K562 (cell line): ENCODE measurements around the gene SMS. TPM values are rescaled to one million over a fixed set of nuclear protein-coding genes. Genes with fewer than 3 reads are reported as not detected.

ENCODE experiments used
- ARID3B ChIP-seq: fragments of 250-450 bp; sonication (Bioruptor Pico); IDR thresholded peaks from 2 replicates; pipeline ENCODE4 v1.4.0; 2020; ENCODE audit warnings: borderline replicate concordance
- EZH2 ChIP-seq: IDR thresholded peaks from 2 replicates; pipeline ENCODE4 v1.6.1; 2012; ENCODE audit warnings: low read depth, mild to moderate bottlenecking, inconsistent platforms, low read length, borderline replicate concordance
- FOSL1 ChIP-seq: fragments of 200-800 bp; sonication (Bioruptor generic); conservative IDR thresholded peaks from 2 replicates; pipeline ENCODE4 v1.6.1; 2016; ENCODE audit warnings: missing genetic modification characterization, missing compliant biosample characterization
- FUS ChIP-seq: fragments of 200-400 bp; formaldehyde crosslinking; optimal IDR thresholded peaks from 2 replicates; pipeline ENCODE3; 2017; ENCODE audit warnings: low read depth, low read length
- GTF2E2 ChIP-seq: fragments of 200-800 bp; sonication (Bioruptor generic); IDR thresholded peaks from 2 replicates; pipeline ENCODE4 v1.6.1; 2016; ENCODE audit warnings: missing genetic modification characterization, missing compliant biosample characterization
- HSF4 ChIP-seq: fragments of 250-450 bp; sonication (Bioruptor Pico); IDR thresholded peaks from 2 replicates; pipeline ENCODE4 v2.1.2; 2022; ENCODE audit warnings: mild to moderate bottlenecking, moderate library complexity, borderline replicate concordance
- ID3 ChIP-seq, 2 experiments: fragments of 250-450 bp in 1 of 2; fragments of 450-650 bp in 1 of 2; sonication (Bioruptor Pico) in 1 of 2; IDR thresholded peaks; 2 replicates each; pipeline versions ENCODE4 v1.6.1 to v1.8.0; 2016 to 2021; ENCODE audit warnings: mild to moderate bottlenecking in 2 of 2, moderate library complexity in 2 of 2, missing compliant biosample characterization in 1 of 2, missing genetic modification characterization in 1 of 2
- MAFF ChIP-seq: IDR thresholded peaks from 2 replicates; pipeline ENCODE4 v1.6.1; 2012; ENCODE audit warnings: low read length, improper control_type of control experiment
- MAFK ChIP-seq: IDR thresholded peaks from 2 replicates; pipeline ENCODE4 v1.6.1; 2011; ENCODE audit warnings: low read length, improper control_type of control experiment
- SMARCE1 ChIP-seq: fragments of 450-650 bp; IDR thresholded peaks from 2 replicates; pipeline ENCODE4 v1.7.1; 2016; ENCODE audit warnings: mild to moderate bottlenecking
- SP2 ChIP-seq: IDR thresholded peaks from 2 replicates; pipeline ENCODE4 v1.6.1; 2011; ENCODE audit warnings: mild to moderate bottlenecking, low read depth, low read length, moderate library complexity; ENCODE audit not compliant: poor library complexity, severe bottlenecking; ENCODE audit errors: extremely low read depth
- STAG1 ChIP-seq: sonication (generic); formaldehyde crosslinking; IDR thresholded peaks from 2 replicates; pipeline ENCODE4 v1.5.0; 2020; ENCODE audit warnings: missing genetic modification reagents, borderline replicate concordance
- TOE1 ChIP-seq, 2 experiments: fragments of 450-650 bp in 1 of 2; sonication (generic) in 1 of 2; formaldehyde crosslinking in 1 of 2; IDR thresholded peaks; 2 replicates each; pipeline versions ENCODE4 v1.7.1 to v1.8.0; 2016 to 2022; ENCODE audit warnings: borderline replicate concordance in 2 of 2, mild to moderate bottlenecking in 2 of 2, antibody characterized with exemption in 1 of 2, inconsistent platforms in 1 of 2, low read depth in 1 of 2, missing genetic modification reagents in 1 of 2, moderate library complexity in 1 of 2
- ZNF140 ChIP-seq: fragments of 250-450 bp; sonication (Bioruptor Pico); IDR thresholded peaks from 2 replicates; pipeline ENCODE4 v1.8.0; 2021; ENCODE audit warnings: moderate library complexity, mild to moderate bottlenecking, inconsistent platforms
- ZNF217 ChIP-seq: sonication (generic); formaldehyde crosslinking; IDR thresholded peaks from 2 replicates; pipeline ENCODE4 v1.8.0; 2022; ENCODE audit warnings: mild to moderate bottlenecking, missing genetic modification reagents
- ZNF316 ChIP-seq: fragments of 450-650 bp; IDR thresholded peaks from 2 replicates; pipeline ENCODE4 v1.6.1; 2016
- ZNF740 ChIP-seq, 3 experiments: fragments of 200-800 bp in 1 of 3; sonication (Bioruptor generic) in 1 of 3; sonication (generic) in 1 of 3; formaldehyde crosslinking in 1 of 3; IDR thresholded peaks; 2 replicates each; pipeline versions ENCODE4 v1.6.1 to v1.8.0; 2016 to 2022; ENCODE audit warnings: mild to moderate bottlenecking in 2 of 3, missing compliant biosample characterization in 2 of 3, missing genetic modification characterization in 2 of 3, missing genetic modification reagents in 1 of 3
- ZNF75A ChIP-seq: fragments of 450-650 bp; formaldehyde crosslinking; IDR thresholded peaks from 2 replicates; pipeline ENCODE4 v1.4.0; 2020; ENCODE audit warnings: mild to moderate bottlenecking
- polyA plus RNA-seq, 8 experiments: library from polyadenylated mRNA; depleted of rRNA in 4 of 8; stranded (reverse) in 5 of 8; unstranded in 3 of 8; fragments of >200 nt; fragmentation: Nextera tagmentation in 2 of 8; fragmentation: Illumina TruSeq in 1 of 8; extraction: Ambion mirVana in 2 of 8; extraction: Trizol in 1 of 8; gene quantifications; 2 replicates each; pipeline versions ENCODE4 v1.2.1 to v1.2.3, GENCODE V29; 2011 to 2014; ENCODE audit warnings: inconsistent platforms in 1 of 8, missing spikeins in 1 of 8
- total RNA-seq, 7 experiments: library from RNA; depleted of rRNA in 6 of 7; stranded (reverse); fragments of >200 nt in 6 of 7; fragmentation: Illumina TruSeq in 2 of 7; extraction: Trizol in 2 of 7; gene quantifications; 2 replicates each; pipeline versions ENCODE4 v1.2.1 to v1.2.3, GENCODE V29; 2011 to 2021; ENCODE audit warnings: low replicate concordance in 1 of 7
- TF ChIP-seq, protein P1 (sequence below): fragments of 250-450 bp; sonication (Bioruptor Pico); IDR thresholded peaks from 2 replicates; pipeline ENCODE4 v1.4.0; 2020

SMS gene
- total and polyA plus RNA-seq, 9 of the 15 experiments (the other 6 are each of a cell fraction or from before 2014, with no cell fraction given), result 71.1 to 193 (median 152) TPM

GRCh38 chrX:21949689-21950088 lies 9.2 kb downstream of the SMS start (continued):
- TF ChIP-seq, protein P1, sequence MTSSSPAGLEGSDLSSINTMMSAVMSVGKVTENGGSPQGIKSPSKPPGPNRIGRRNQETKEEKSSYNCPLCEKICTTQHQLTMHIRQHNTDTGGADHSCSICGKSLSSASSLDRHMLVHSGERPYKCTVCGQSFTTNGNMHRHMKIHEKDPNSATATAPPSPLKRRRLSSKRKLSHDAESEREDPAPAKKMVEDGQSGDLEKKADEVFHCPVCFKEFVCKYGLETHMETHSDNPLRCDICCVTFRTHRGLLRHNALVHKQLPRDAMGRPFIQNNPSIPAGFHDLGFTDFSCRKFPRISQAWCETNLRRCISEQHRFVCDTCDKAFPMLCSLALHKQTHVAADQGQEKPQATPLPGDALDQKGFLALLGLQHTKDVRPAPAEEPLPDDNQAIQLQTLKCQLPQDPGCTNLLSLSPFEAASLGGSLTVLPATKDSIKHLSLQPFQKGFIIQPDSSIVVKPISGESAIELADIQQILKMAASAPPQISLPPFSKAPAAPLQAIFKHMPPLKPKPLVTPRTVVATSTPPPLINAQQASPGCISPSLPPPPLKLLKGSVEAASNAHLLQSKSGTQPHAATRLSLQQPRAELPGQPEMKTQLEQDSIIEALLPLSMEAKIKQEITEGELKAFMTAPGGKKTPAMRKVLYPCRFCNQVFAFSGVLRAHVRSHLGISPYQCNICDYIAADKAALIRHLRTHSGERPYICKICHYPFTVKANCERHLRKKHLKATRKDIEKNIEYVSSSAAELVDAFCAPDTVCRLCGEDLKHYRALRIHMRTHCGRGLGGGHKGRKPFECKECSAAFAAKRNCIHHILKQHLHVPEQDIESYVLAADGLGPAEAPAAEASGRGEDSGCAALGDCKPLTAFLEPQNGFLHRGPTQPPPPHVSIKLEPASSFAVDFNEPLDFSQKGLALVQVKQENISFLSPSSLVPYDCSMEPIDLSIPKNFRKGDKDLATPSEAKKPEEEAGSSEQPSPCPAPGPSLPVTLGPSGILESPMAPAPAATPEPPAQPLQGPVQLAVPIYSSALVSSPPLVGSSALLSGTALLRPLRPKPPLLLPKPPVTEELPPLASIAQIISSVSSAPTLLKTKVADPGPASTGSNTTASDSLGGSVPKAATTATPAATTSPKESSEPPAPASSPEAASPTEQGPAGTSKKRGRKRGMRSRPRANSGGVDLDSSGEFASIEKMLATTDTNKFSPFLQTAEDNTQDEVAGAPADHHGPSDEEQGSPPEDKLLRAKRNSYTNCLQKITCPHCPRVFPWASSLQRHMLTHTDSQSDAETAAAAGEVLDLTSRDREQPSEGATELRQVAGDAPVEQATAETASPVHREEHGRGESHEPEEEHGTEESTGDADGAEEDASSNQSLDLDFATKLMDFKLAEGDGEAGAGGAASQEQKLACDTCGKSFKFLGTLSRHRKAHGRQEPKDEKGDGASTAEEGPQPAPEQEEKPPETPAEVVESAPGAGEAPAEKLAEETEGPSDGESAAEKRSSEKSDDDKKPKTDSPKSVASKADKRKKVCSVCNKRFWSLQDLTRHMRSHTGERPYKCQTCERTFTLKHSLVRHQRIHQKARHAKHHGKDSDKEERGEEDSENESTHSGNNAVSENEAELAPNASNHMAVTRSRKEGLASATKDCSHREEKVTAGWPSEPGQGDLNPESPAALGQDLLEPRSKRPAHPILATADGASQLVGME, result no peak
- TF ChIP-seq ZNF140 (CRISPR knock-in tag) (no peak), ARID3B (CRISPR knock-in tag) (no peak), SMARCE1 (no peak), STAG1 (CRISPR knock-in tag) (no peak), ZNF75A (CRISPR knock-in tag) (no peak), ZNF217 (CRISPR knock-in tag) (no peak), TOE1 (IDR thresholded peaks at IDR 0.05; ENCODE audit: borderline replicate concordance) (no peak), TOE1 (CRISPR knock-in tag; IDR thresholded peaks at IDR 0.05; ENCODE audit: borderline replicate concordance, low read depth) (no peak), FOSL1 (tag) (no peak), MAFF (peak; percentile 96), ID3 (CRISPR knock-in tag; IDR thresholded peaks at IDR 0.05) (no peak), ID3 (tag; IDR thresholded peaks at IDR 0.05) (no peak), EZH2 (no peak), MAFK (peak; percentile 96), GTF2E2 (tag) (no peak), HSF4 (no peak), ZNF316 (peak; percentile 96), SP2 (no peak), FUS (no peak), ZNF740 (CRISPR knock-in tag; IDR thresholded peaks at IDR 0.05) (no peak), ZNF740 (tag; IDR thresholded peaks at IDR 0.05) (no peak)
